HepG2 (cell line): ENCODE data around the gene KCNH1. TPM values are rescaled to one million over a fixed set of nuclear protein-coding genes. Genes with fewer than 3 reads are reported as not detected.

Experiments used
- FOXM1 ChIP-seq: sonication (generic); formaldehyde crosslinking; IDR thresholded peaks from 2 replicates; pipeline ENCODE4 v1.5.0; 2020; ENCODE audit warnings: missing genetic modification reagents
- MLLT10 ChIP-seq: sonication (generic); formaldehyde crosslinking; IDR thresholded peaks from 2 replicates; pipeline ENCODE4 v1.4.0; 2020; ENCODE audit warnings: missing genetic modification reagents
- ZNF264 ChIP-seq: sonication (generic); formaldehyde crosslinking; IDR thresholded peaks from 2 replicates; pipeline ENCODE4 v1.4.0; 2020; ENCODE audit warnings: missing genetic modification reagents
- ZNF407 ChIP-seq: sonication (generic); formaldehyde crosslinking; IDR thresholded peaks from one replicate; pipeline ENCODE4 v1.5.1; 2020; ENCODE audit warnings: mild to moderate bottlenecking, missing genetic modification reagents; ENCODE audit errors: not compliant biosample characterization
- ZNF589 ChIP-seq: sonication (generic); formaldehyde crosslinking; conservative IDR thresholded peaks from 2 replicates; pipeline ENCODE4 v1.8.0; 2022; ENCODE audit warnings: mild to moderate bottlenecking, moderate library complexity, missing genetic modification reagents
- ZNF670 ChIP-seq: sonication (generic); formaldehyde crosslinking; IDR thresholded peaks from 2 replicates; pipeline ENCODE4 v1.8.0; 2022; ENCODE audit warnings: mild to moderate bottlenecking, missing genetic modification reagents, borderline replicate concordance
- ZNF777 ChIP-seq: sonication (generic); formaldehyde crosslinking; IDR thresholded peaks from 2 replicates; pipeline ENCODE4 v1.4.0; 2020; ENCODE audit warnings: missing genetic modification reagents
- polyA plus RNA-seq, 8 experiments: library from polyadenylated mRNA; depleted of rRNA in 3 of 8; stranded (reverse) in 7 of 8; unstranded in 1 of 8; fragments of >200 nt; fragmentation: Illumina TruSeq in 4 of 8; extraction: Trizol in 4 of 8; gene quantifications; 2 replicates each; pipeline versions ENCODE4 v1.2.1 to v1.2.3, GENCODE V29; 2011 to 2016; ENCODE audit warnings: low read depth in 4 of 8, missing spikeins in 1 of 8, mixed read lengths in 1 of 8; ENCODE audit not compliant: insufficient read depth in 1 of 8
- total RNA-seq, 5 experiments: library from RNA; depleted of rRNA; stranded (reverse); fragments of >200 nt; fragmentation: Illumina TruSeq; extraction: Trizol; gene quantifications; 2 replicates each; pipeline ENCODE4 v1.2.3, GENCODE V29; 2016; ENCODE audit warnings: low read depth in 1 of 5
- TF ChIP-seq, protein P1 (sequence below): sonication (generic); formaldehyde crosslinking; IDR thresholded peaks from 2 replicates; pipeline ENCODE4 v1.4.0; 2020; ENCODE audit warnings: mild to moderate bottlenecking, missing genetic modification reagents

The KCNH1 gene
- total and polyA plus RNA-seq, 2 of the 13 experiments (the other 11 are each of a cell fraction or from before 2014, with no cell fraction given) = not detected

GRCh38 chr1:210697185-210697584 lies 436.8 kb downstream of the KCNH1 start (continued):
- TF ChIP-seq ZNF407 (no peak), FOXM1 (no peak), ZNF264 (CRISPR knock-in tag) (no peak), MLLT10 (CRISPR knock-in tag) (no peak), ZNF777 (CRISPR knock-in tag) (no peak), ZNF589 (no peak), ZNF670 (CRISPR knock-in tag) (no peak)
- TF ChIP-seq, protein P1, sequence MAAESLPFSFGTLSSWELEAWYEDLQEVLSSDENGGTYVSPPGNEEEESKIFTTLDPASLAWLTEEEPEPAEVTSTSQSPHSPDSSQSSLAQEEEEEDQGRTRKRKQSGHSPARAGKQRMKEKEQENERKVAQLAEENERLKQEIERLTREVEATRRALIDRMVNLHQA (CRISPR knock-in tag) = no peak
